Osteocyte (in vitro differentiated cells): Measurements from ENCODE around the gene ZNF367. TPM values are rescaled to one million over a fixed set of nuclear protein-coding genes. Genes with fewer than 3 reads are reported as not detected.
A peak's percentile ranks its signal among the peaks of the same experiment; 100 is the strongest.

ENCODE experiments used
- DNase-seq: peaks from one replicate; pipeline ENCODE4 v3.0.0; 2021; ENCODE audit warnings: mixed read lengths; ENCODE audit not compliant: unreplicated experiment; ENCODE audit errors: extremely low spot score
- H3K27ac Mint-ChIP-seq: one replicate; pipeline ENCODE4 v1.8.0; 2021; ENCODE audit warnings: mild to moderate bottlenecking, mixed read lengths; ENCODE audit not compliant: unreplicated experiment
- H3K27me3 Mint-ChIP-seq: one replicate; pipeline ENCODE4 v1.8.0; 2021; ENCODE audit warnings: mixed read lengths; ENCODE audit not compliant: unreplicated experiment
- H3K36me3 Mint-ChIP-seq: one replicate; pipeline ENCODE4 v1.8.0; 2021; ENCODE audit warnings: mixed read lengths; ENCODE audit not compliant: unreplicated experiment
- H3K4me1 Mint-ChIP-seq: one replicate; pipeline ENCODE4 v1.8.0; 2021; ENCODE audit warnings: mixed read lengths; ENCODE audit not compliant: unreplicated experiment
- H3K4me3 Mint-ChIP-seq: one replicate; pipeline ENCODE4 v1.8.0; 2021; ENCODE audit warnings: mild to moderate bottlenecking, moderate library complexity, mixed read lengths; ENCODE audit not compliant: unreplicated experiment
- H3K9me3 Mint-ChIP-seq: one replicate; pipeline ENCODE4 v1.8.0; 2021; ENCODE audit warnings: mixed read lengths; ENCODE audit not compliant: unreplicated experiment
- CTCF ChIP-seq: fragments of 200-600 bp; sonication (generic); IDR thresholded peaks from 2 replicates; pipeline ENCODE4 v1.5.0; 2021; ENCODE audit warnings: antibody characterized with exemption, mild to moderate bottlenecking, moderate library complexity
- total RNA-seq: library from RNA; stranded (reverse); gene quantifications from 2 replicates; pipeline ENCODE4 v1.2.1, GENCODE V29; 2021

ZNF367 gene
- total RNA-seq, 1 donor from 2014 or later: 2.3 TPM

- no peaks in the 10 kb centered on the region for H3K4me1 Mint-ChIP-seq
- no peaks in the 10 kb centered on the region for H3K36me3 Mint-ChIP-seq
Observed at GRCh38 chr9:96437454-96437853, 19.3 kb upstream of the ZNF367 start.

GRCh38 chr9:96436456-96437126 is 18.4 kb upstream of the ZNF367 start:
- no peak for DNase-seq
- Mint-ChIP-seq H3K4me3 (no peak overlapping the region), H3K4me1 (no peaks in the 10 kb centered on the region), H3K27me3 (no peaks in the 10 kb centered on the region), H3K36me3 (no peaks in the 10 kb centered on the region), H3K27ac (no peak overlapping the region), H3K9me3 (no peaks in the 10 kb centered on the region)
- no peak for TF ChIP-seq CTCF

More at GRCh38 chr9:96437454-96437853, 19.3 kb upstream of the ZNF367 start:
- no peak overlapping the region for H3K27ac Mint-ChIP-seq
- TF ChIP-seq CTCF: no peak
- no peaks in the 10 kb centered on the region for H3K27me3 Mint-ChIP-seq
- H3K9me3 Mint-ChIP-seq: no peaks in the 10 kb centered on the region
- no peak overlapping the region for H3K4me3 Mint-ChIP-seq
- DNase-seq: peak; percentile 17

GRCh38 chr9:96436063-96436455 is 17.9 kb upstream of the ZNF367 start:
- TF ChIP-seq CTCF: no peak
- H3K9me3 Mint-ChIP-seq: no peaks in the 10 kb centered on the region
- H3K36me3 Mint-ChIP-seq: no peaks in the 10 kb centered on the region
- DNase-seq: no peak
- no peaks in the 10 kb centered on the region for H3K27me3 Mint-ChIP-seq
- no peak overlapping the region for H3K4me3 Mint-ChIP-seq
- no peaks in the 10 kb centered on the region for H3K4me1 Mint-ChIP-seq
- H3K27ac Mint-ChIP-seq: no peak overlapping the region

- H3K4me3 Mint-ChIP-seq: no peak overlapping the region
- no peaks in the 10 kb centered on the region for H3K36me3 Mint-ChIP-seq
- H3K9me3 Mint-ChIP-seq: no peaks in the 10 kb centered on the region
- no peaks in the 10 kb centered on the region for H3K4me1 Mint-ChIP-seq
- H3K27me3 Mint-ChIP-seq: no peaks in the 10 kb centered on the region
- DNase-seq: no peak
- H3K27ac Mint-ChIP-seq: no peak overlapping the region
- no peak for TF ChIP-seq CTCF
Observed at GRCh38 chr9:96435345-96435744, 17.2 kb upstream of the ZNF367 start.

GRCh38 chr9:96430377-96430776 is 12.2 kb upstream of the ZNF367 start:
- no peaks in the 10 kb centered on the region for H3K9me3 Mint-ChIP-seq
- no peaks in the 10 kb centered on the region for H3K27me3 Mint-ChIP-seq
- H3K4me1 Mint-ChIP-seq: no peaks in the 10 kb centered on the region
- no peaks in the 10 kb centered on the region for H3K36me3 Mint-ChIP-seq
- peak; percentile 32 for DNase-seq
- TF ChIP-seq CTCF: no peak
- no peak overlapping the region for H3K4me3 Mint-ChIP-seq
- no peak overlapping the region for H3K27ac Mint-ChIP-seq
